Uterus (tissue), 2 donors: Measurements from ENCODE around the gene DPH5.

Experiments used
- CTCF ChIP-seq, 4 experiments: fragments of 200-600 bp in 2 of 4; fragments of 450-650 bp in 2 of 4; sonication (generic) in 2 of 4; IDR thresholded peaks; one replicate each; pipeline ENCODE4 v1.5.1; 2016 to 2019; ENCODE audit warnings: antibody characterized with exemption in 4 of 4, mild to moderate bottlenecking in 2 of 4, moderate library complexity in 1 of 4
- POLR2A ChIP-seq, 2 donors: fragments of 450-650 bp; IDR thresholded peaks; one replicate each; pipeline ENCODE4 v1.6.1; 2016; ENCODE audit warnings: antibody characterized with exemption in 2 of 2, mild to moderate bottlenecking in 1 of 2, moderate library complexity in 1 of 2

GRCh38 chr1:101050869-101051268, 25.3 kb upstream of the DPH5 start:
- TF ChIP-seq POLR2A (IDR thresholded peaks at IDR 0.05) = no peak
- TF ChIP-seq CTCF (IDR thresholded peaks at IDR 0.05) = no peak
